PC-9 (cell line): ENCODE results near the gene SH3RF3. TPM values are rescaled to one million over a fixed set of nuclear protein-coding genes. Genes with fewer than 3 reads are reported as not detected.

Source experiments
- BruUV-seq: library from RNA; stranded (reverse); fragments of 400-500 nt; replicated peaks from 2 replicates; lab custom pipeline; 2021; lab: Mats Ljungman, UMichigan
- CTCF ChIA-PET: fragments of 300-600 bp; sonication (Branson Sonifier 250); formaldehyde crosslinking; loops from one replicate; lab custom pipeline; 2022; ENCODE audit warnings: antibody characterized with exemption; lab: Charles Lee
- POLR2A ChIA-PET: fragments of 300-600 bp; sonication (Branson Sonifier 250); formaldehyde crosslinking; loops from one replicate; lab custom pipeline; 2022; ENCODE audit warnings: antibody characterized with exemption; ENCODE audit not compliant: unreplicated experiment; lab: Charles Lee
- DNase-seq, 2 experiments: peaks; one replicate each; pipeline versions ENCODE4 v3.0.0 to v3.0.0-alpha.2; 2015 to 2022; ENCODE audit warnings: mixed read lengths in 1 of 2
- H2AFZ ChIP-seq: fragments of 200-600 bp; sonication (generic); 2 replicates; pipeline ENCODE4 v1.8.1; 2017; ENCODE audit warnings: antibody characterized with exemption
- H3F3A ChIP-seq: fragments of 200-600 bp; sonication (generic); 2 replicates; pipeline ENCODE4 v1.8.1; 2017; ENCODE audit warnings: antibody characterized with exemption, mild to moderate bottlenecking, low read depth; ENCODE audit not compliant: insufficient read depth
- H3K27ac ChIP-seq: fragments of 200-600 bp; sonication (generic); 2 replicates; pipeline ENCODE4 v1.6.1; 2016; ENCODE audit warnings: mixed run types
- H3K27me3 ChIP-seq: fragments of 200-600 bp; sonication (generic); 2 replicates; pipeline ENCODE4 v1.6.1; 2016; ENCODE audit warnings: low read depth, mixed run types; ENCODE audit not compliant: insufficient read depth
- H3K36me3 ChIP-seq: fragments of 200-600 bp; sonication (generic); 2 replicates; pipeline ENCODE4 v1.6.1; 2016; ENCODE audit warnings: low read depth, mixed run types
- H3K4me1 ChIP-seq: fragments of 200-600 bp; sonication (generic); replicated peaks from 2 replicates; pipeline ENCODE4 v1.6.1; 2016; ENCODE audit warnings: mixed run types; ENCODE audit not compliant: insufficient read depth
- H3K4me2 ChIP-seq: fragments of 200-600 bp; sonication (generic); 2 replicates; pipeline ENCODE4 v1.6.1; 2017; ENCODE audit warnings: mixed run types
- H3K4me3 ChIP-seq: fragments of 200-600 bp; sonication (generic); 2 replicates; pipeline ENCODE4 v1.6.1; 2016; ENCODE audit warnings: mixed run types
- H3K79me2 ChIP-seq: fragments of 200-600 bp; sonication (generic); 2 replicates; pipeline ENCODE4 v1.6.1; 2017; ENCODE audit warnings: low read depth, mixed run types
- H3K9me2 ChIP-seq: fragments of 200-600 bp; sonication (generic); 2 replicates; pipeline ENCODE4 v1.8.1; 2017; ENCODE audit warnings: mild to moderate bottlenecking; ENCODE audit not compliant: insufficient read depth
- H3K9me3 ChIP-seq: fragments of 200-600 bp; sonication (generic); 2 replicates; pipeline ENCODE4 v1.8.1; 2016; ENCODE audit warnings: low read depth; ENCODE audit not compliant: insufficient read depth
- H4K20me1 ChIP-seq: fragments of 200-600 bp; sonication (generic); 2 replicates; pipeline ENCODE4 v1.8.1; 2017; ENCODE audit not compliant: insufficient read depth
- CTCF ChIP-seq: fragments of 200-600 bp; sonication (generic); conservative IDR thresholded peaks from 2 replicates; pipeline ENCODE4 v1.6.1; 2017; ENCODE audit warnings: mixed run types, antibody characterized with exemption, mild to moderate bottlenecking, moderate library complexity
- EZH2 ChIP-seq: fragments of 200-600 bp; sonication (generic); IDR thresholded peaks from 2 replicates; pipeline ENCODE4 v1.8.0; 2017; ENCODE audit warnings: antibody characterized with exemption, low read depth
- intact Hi-C: fragments of 100-400 bp; cut with micrococcal nuclease; formaldehyde crosslinking; loops from one replicate; pipeline ENCODE4 v1.10.0; 2022; ENCODE audit not compliant: unreplicated experiment
- total RNA-seq: library from RNA; stranded (reverse); gene quantifications from 2 replicates; pipeline ENCODE4 v1.2.3, GENCODE V29; 2021

SH3RF3 gene
- total RNA-seq, 1 experiment from 2014 or later = 6.1 TPM

- no TSS peak for BruUV-seq
- Histone ChIP-seq H3K27me3 (no peaks in the 10 kb centered on the region), H3K9me3 (no peaks in the 10 kb centered on the region), H3K9me2 (no peaks in the 10 kb centered on the region), H4K20me1 (peaks cover 24% of the 10 kb centered on the region), H3K4me1 (0 out of 2 replicates have a peak, but pooled peaks cover 5% of the 10 kb centered on the region), H3K4me2 (no peak overlapping the region), H3K4me3 (no peak overlapping the region), H3K27ac (no peak overlapping the region), H3F3A (no peaks in the 10 kb centered on the region), H2AFZ (no peak overlapping the region), H3K36me3 (no peaks in the 10 kb centered on the region), H3K79me2 (peaks cover 3% of the 10 kb centered on the region; the same call in 1 of the 2 replicates)
- DNase-seq = no peak
- CTCF ChIA-PET = no interaction called here
- POLR2A ChIA-PET = no interaction called here
- intact Hi-C loops = no loop called here
- TF ChIP-seq CTCF (no peak), EZH2 (no peak)
Observed at GRCh38 chr2:109196081-109196875, 67.3 kb downstream of the SH3RF3 start.

- H3K27me3 ChIP-seq = no peaks in the 10 kb centered on the region
- H3K9me2 ChIP-seq = no peaks in the 10 kb centered on the region
- H3F3A ChIP-seq = no peaks in the 10 kb centered on the region
- H4K20me1 ChIP-seq = peaks cover 24% of the 10 kb centered on the region
- no peak overlapping the region for H3K27ac ChIP-seq
- no peaks in the 10 kb centered on the region for H3K9me3 ChIP-seq
- H3K4me3 ChIP-seq = no peak overlapping the region
- H3K36me3 ChIP-seq = no peaks in the 10 kb centered on the region
- H3K4me2 ChIP-seq = no peak overlapping the region
- no peak for TF ChIP-seq CTCF
- no peak for TF ChIP-seq EZH2
- intact Hi-C loops = no loop called here
- no TSS peak for BruUV-seq
- no peak for DNase-seq
- H3K4me1 ChIP-seq = 0 out of 2 replicates have a peak, but pooled peaks cover 5% of the 10 kb centered on the region
- POLR2A ChIA-PET = interaction anchor here (0.8 kb wide), 1 partner anchor 184 kb away, joined by 5 read pairs; no protein-coding TSS in a partner anchor
- no peak overlapping the region for H2AFZ ChIP-seq
- CTCF ChIA-PET = no interaction called here
- no peaks in the 10 kb centered on the region; the same call in 1 of the 2 replicates for H3K79me2 ChIP-seq
Observed at GRCh38 chr2:109197491-109198418, 68.8 kb downstream of the SH3RF3 start.

GRCh38 chr2:109199790-109200189 is 70.8 kb downstream of the SH3RF3 start:
- no peak for DNase-seq
- Histone ChIP-seq H3K9me2 (no peaks in the 10 kb centered on the region), H3K9me3 (no peaks in the 10 kb centered on the region), H3K4me2 (no peak overlapping the region), H3K79me2 (peaks cover 8% of the 10 kb centered on the region), H3F3A (no peaks in the 10 kb centered on the region), H3K36me3 (no peaks in the 10 kb centered on the region), H4K20me1 (peaks cover 16% of the 10 kb centered on the region), H3K4me3 (no peak overlapping the region), H2AFZ (no peak overlapping the region), H3K27ac (no peak overlapping the region), H3K4me1 (0 out of 2 replicates have a peak, but pooled peaks cover 5% of the 10 kb centered on the region), H3K27me3 (no peaks in the 10 kb centered on the region)
- POLR2A ChIA-PET = no interaction called here
- CTCF ChIA-PET = no interaction called here
- no peak for TF ChIP-seq CTCF
- no peak for TF ChIP-seq EZH2
- BruUV-seq = no TSS peak
- intact Hi-C loops = no loop called here
